ENCODE measurements around the gene FAM124B.
"Not testable (repeated sequence)": the region's sequence is repeated elsewhere in the genome, so short reads cannot be mapped to it uniquely, and the experiment has no call there.

FAM124B gene

DNA sequence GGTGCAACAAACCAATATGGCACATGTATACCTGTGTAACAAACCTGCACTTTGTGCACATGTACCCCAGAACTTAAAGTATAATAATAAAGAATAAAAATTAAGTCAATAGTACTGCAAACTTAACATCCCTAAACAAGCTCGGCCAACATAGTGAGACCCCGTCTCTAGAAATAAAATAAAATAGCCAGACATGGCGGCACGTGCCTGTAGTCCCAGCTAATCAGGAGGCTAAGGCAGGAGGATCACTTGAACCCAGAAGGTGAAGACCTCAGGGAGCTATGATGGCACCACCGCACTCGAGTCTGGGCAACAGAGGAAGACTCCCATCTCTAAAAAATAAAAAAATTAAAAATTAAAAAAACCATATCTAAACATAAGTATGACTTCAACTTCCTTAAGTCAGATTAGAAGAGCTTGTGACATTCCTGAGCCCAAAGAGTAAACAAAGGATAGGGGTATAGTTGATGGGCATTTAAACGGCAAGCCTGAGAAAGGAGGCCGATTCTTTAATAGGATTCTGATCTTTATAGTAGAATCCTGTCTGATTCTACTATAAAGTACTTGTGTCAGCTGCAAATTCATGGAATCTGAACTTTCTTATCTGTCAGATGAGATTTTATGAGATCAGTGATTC lies 1.6 kb downstream of the FAM124B start:
- DNase-seq (ENCODE audit: low read depth in 1 of 2, low spot score in 1 of 2), result no peak
- Histone ChIP-seq H3K27me3 (ENCODE audit: insufficient read depth, poor library complexity, severe bottlenecking) (no peaks in the 10 kb centered on the region), H3K4me3 (replicated peaks; ENCODE audit: insufficient read depth, low read length) (no peak overlapping the region), H3K27ac (replicated peaks) (no peak overlapping the region)
- TF ChIP-seq, protein P1, sequence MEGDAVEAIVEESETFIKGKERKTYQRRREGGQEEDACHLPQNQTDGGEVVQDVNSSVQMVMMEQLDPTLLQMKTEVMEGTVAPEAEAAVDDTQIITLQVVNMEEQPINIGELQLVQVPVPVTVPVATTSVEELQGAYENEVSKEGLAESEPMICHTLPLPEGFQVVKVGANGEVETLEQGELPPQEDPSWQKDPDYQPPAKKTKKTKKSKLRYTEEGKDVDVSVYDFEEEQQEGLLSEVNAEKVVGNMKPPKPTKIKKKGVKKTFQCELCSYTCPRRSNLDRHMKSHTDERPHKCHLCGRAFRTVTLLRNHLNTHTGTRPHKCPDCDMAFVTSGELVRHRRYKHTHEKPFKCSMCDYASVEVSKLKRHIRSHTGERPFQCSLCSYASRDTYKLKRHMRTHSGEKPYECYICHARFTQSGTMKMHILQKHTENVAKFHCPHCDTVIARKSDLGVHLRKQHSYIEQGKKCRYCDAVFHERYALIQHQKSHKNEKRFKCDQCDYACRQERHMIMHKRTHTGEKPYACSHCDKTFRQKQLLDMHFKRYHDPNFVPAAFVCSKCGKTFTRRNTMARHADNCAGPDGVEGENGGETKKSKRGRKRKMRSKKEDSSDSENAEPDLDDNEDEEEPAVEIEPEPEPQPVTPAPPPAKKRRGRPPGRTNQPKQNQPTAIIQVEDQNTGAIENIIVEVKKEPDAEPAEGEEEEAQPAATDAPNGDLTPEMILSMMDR (IDR thresholded peaks at IDR 0.05; ENCODE audit: insufficient read depth, low read length), result no peak
- TF ChIP-seq SPI1 (IDR thresholded peaks at IDR 0.05; ENCODE audit: borderline replicate concordance, low read depth) (no peak), POLR2AphosphoS5 (IDR thresholded peaks at IDR 0.05; ENCODE audit: low read depth) (no peak), GABPA (IDR thresholded peaks at IDR 0.05; ENCODE audit: low read depth) (no peak)
- TF ChIP-seq, protein P2, sequence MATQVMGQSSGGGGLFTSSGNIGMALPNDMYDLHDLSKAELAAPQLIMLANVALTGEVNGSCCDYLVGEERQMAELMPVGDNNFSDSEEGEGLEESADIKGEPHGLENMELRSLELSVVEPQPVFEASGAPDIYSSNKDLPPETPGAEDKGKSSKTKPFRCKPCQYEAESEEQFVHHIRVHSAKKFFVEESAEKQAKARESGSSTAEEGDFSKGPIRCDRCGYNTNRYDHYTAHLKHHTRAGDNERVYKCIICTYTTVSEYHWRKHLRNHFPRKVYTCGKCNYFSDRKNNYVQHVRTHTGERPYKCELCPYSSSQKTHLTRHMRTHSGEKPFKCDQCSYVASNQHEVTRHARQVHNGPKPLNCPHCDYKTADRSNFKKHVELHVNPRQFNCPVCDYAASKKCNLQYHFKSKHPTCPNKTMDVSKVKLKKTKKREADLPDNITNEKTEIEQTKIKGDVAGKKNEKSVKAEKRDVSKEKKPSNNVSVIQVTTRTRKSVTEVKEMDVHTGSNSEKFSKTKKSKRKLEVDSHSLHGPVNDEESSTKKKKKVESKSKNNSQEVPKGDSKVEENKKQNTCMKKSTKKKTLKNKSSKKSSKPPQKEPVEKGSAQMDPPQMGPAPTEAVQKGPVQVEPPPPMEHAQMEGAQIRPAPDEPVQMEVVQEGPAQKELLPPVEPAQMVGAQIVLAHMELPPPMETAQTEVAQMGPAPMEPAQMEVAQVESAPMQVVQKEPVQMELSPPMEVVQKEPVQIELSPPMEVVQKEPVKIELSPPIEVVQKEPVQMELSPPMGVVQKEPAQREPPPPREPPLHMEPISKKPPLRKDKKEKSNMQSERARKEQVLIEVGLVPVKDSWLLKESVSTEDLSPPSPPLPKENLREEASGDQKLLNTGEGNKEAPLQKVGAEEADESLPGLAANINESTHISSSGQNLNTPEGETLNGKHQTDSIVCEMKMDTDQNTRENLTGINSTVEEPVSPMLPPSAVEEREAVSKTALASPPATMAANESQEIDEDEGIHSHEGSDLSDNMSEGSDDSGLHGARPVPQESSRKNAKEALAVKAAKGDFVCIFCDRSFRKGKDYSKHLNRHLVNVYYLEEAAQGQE (IDR thresholded peaks at IDR 0.05; ENCODE audit: insufficient replicate concordance, low read depth), result no peak

GRCh38 chr2:224398289-224398688 lies 3.6 kb downstream of the FAM124B start:
- DNase-seq (ENCODE audit: low read depth in 1 of 2, low spot score in 1 of 2), result no peak
- no peak overlapping the region for H3K27ac ChIP-seq (replicated peaks)
- H3K27me3 ChIP-seq (ENCODE audit: insufficient read depth, poor library complexity, severe bottlenecking), result no peaks in the 10 kb centered on the region
- TF ChIP-seq POLR2AphosphoS5 (IDR thresholded peaks at IDR 0.05; ENCODE audit: low read depth) (no peak), SPI1 (IDR thresholded peaks at IDR 0.05; ENCODE audit: borderline replicate concordance, low read depth) (no peak), GABPA (IDR thresholded peaks at IDR 0.05; ENCODE audit: low read depth) (no peak)
- TF ChIP-seq, protein P2 (IDR thresholded peaks at IDR 0.05; ENCODE audit: insufficient replicate concordance, low read depth), result no peak
- TF ChIP-seq, protein P1 (IDR thresholded peaks at IDR 0.05; ENCODE audit: insufficient read depth, low read length), result no peak
- no peak overlapping the region for H3K4me3 ChIP-seq (replicated peaks; ENCODE audit: insufficient read depth, low read length)

DNA sequence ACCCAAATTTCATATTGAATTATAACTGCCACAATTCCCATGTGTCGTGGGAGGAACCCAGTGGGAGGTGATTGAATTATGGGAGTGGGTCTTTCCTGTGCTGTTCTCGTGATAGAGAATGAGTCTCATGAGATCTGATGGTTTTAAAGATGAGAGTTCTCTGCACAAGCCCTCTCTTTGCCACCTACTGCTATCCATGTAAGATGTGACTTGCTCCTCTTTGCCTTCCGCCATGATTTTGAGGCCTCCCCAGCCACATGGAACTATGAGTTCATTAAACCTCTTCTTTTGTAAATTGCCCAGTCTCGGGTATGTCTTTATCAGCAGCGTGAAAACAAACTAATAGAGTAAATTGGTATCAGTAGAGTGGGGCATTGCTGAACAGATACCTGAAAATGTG lies 4.8 kb downstream of the FAM124B start:
- H3K27ac ChIP-seq (replicated peaks); H3K4me3 ChIP-seq (replicated peaks; ENCODE audit: insufficient read depth, low read length); H3K27me3 ChIP-seq (ENCODE audit: insufficient read depth, poor library complexity, severe bottlenecking); DNase-seq (ENCODE audit: low read depth in 1 of 2, low spot score in 1 of 2): not testable (repeated sequence)

DNA sequence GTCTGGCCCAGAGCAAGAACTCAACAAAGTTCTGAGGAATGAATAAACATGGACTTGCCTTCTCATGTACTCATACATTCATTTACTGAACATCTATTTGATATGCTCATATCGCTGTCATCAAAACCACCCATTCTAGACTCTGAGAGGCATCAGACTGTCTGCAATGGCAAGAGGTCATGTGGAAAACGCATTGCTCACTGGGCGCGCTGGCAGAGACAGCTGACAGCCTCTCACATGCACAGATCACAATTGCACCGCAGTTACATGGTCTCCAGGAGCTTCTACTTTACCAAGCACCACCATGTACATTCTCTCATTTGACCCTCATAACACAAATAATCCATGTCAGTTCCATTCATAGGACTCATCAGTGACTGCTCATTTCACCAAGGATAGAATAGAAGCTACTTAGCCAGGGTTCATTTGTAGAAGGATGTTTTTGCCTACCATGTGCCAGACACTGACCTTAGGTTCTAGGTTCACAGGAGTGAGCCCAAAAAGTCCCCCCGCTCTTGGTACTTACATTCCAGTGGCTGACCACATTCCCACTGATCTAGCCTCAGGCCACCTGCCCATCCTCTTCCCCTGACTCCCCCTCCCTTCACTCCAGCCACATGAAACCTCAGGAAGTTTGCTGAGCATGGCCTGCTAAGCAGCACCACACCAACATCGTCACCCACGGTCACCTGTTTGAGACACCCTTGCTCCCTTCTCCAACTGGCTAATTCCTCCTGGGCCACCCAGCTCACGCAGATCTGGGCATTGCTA lies 6.1 kb downstream of the FAM124B start:
- Histone ChIP-seq H3K27me3 (ENCODE audit: insufficient read depth, poor library complexity, severe bottlenecking) (no peaks in the 10 kb centered on the region), H3K27ac (replicated peaks) (no peak overlapping the region), H3K4me3 (replicated peaks; ENCODE audit: insufficient read depth, low read length) (no peak overlapping the region)
- TF ChIP-seq, protein P2 (IDR thresholded peaks at IDR 0.05; ENCODE audit: insufficient replicate concordance, low read depth), result no peak
- TF ChIP-seq, protein P1 (IDR thresholded peaks at IDR 0.05; ENCODE audit: insufficient read depth, low read length), result no peak
- TF ChIP-seq POLR2AphosphoS5 (IDR thresholded peaks at IDR 0.05; ENCODE audit: low read depth), result no peak
- TF ChIP-seq SPI1 (IDR thresholded peaks at IDR 0.05; ENCODE audit: borderline replicate concordance, low read depth), result no peak
- no peak for TF ChIP-seq GABPA (IDR thresholded peaks at IDR 0.05; ENCODE audit: low read depth)
- DNase-seq (ENCODE audit: low read depth in 1 of 2, low spot score in 1 of 2), result no peak

All from HL-60 (cell line).